IPS DF 19.7 (cell line): ENCODE measurements around the gene CYBRD1.
"Not testable (repeated sequence)": the region's sequence is repeated elsewhere in the genome, so short reads cannot be mapped to it uniquely, and the experiment has no call there.

ENCODE experiments used
- DNase-seq: peaks from one replicate; pipeline ENCODE4 v3.0.0-alpha.2; 2013; ENCODE audit warnings: low read depth, low spot score

Gene CYBRD1

GRCh38 chr2:171515672-171516298, 6.5 kb upstream of the CYBRD1 start:
- DNase-seq, result no peak

- no peak for DNase-seq
These were observed 5.5 kb upstream of the CYBRD1 start for GRCh38 chr2:171516793-171517192.

DNA sequence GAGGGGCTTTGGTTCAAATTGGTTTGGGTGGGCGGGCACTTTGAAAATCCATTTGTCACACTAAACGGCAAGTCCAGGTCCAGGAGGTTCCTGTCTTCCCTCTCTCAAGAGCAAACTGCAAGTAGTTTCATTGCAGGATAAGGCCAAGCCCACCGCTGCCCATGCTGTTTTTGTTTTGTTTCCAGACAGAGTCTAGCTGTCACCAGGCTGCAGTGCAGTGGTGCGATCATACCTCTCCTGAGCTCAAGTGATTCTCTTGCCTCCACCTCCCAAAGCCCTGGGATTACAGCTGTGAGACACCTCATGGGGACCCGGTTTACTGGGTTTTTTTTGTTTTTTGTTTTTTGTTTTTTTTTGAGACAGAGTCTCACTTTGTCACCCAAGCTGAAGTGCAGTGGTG, 1.8 kb upstream of the CYBRD1 start:
- no peak for DNase-seq

- no peak for DNase-seq
These were observed 768 bp upstream of the CYBRD1 start for GRCh38 chr2:171521361-171522051.

GRCh38 chr2:171522788-171523087, 464 bp downstream of the CYBRD1 start:
- no peak for DNase-seq

DNA sequence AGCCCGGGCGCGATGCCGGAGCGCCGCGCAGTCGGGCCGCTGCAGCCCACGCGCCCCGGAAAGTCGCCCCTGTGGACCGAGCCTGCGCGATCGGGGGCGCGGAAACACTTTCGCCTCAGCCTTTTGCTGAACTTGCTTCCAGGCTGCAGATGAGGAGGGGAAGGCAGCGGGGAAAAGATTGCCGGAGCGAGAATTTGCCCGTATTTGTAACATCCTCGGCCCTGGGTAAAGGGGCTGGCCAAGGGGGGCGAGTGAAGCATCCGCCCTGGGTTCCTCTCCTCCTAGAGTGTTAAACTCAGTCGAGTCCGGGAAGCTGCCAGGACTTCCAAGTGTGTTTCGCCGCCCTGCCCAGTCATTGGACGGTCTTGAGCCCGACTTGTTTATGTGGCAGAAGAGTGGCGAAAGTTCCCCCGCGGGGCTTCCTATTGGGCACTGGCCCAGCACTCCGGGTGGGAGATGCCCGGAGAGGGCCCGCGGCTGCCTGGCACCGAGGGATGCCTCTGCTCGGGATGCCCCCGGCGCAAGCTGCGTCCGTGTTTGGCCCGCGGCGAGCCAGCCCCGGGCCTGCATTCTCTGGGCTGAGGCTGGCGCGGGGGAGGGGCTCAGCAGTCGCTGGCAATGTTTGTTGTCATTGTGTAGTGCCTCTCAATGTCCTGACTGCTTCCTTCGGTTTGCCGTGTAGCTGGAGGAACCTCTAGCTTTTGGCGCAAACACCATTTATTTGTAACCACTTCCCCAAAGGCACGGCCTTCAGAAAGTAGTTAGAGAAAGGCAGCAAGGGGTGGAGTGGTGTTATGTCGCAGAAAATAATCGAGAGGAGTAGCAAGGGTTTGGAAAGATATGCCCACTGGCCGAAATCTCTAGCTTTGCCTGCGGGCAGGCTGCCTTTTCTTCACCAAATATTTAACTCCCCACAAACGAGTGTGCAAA, 1.1 kb downstream of the CYBRD1 start:
- peak; percentile 28 for DNase-seq

- DNase-seq, result no peak
These were observed 1.7 kb downstream of the CYBRD1 start for GRCh38 chr2:171524018-171524401.

GRCh38 chr2:171529914-171530313, 7.6 kb downstream of the CYBRD1 start:
- DNase-seq, result no peak

GRCh38 chr2:171530378-171530777, 8.1 kb downstream of the CYBRD1 start:
- no peak for DNase-seq

DNA sequence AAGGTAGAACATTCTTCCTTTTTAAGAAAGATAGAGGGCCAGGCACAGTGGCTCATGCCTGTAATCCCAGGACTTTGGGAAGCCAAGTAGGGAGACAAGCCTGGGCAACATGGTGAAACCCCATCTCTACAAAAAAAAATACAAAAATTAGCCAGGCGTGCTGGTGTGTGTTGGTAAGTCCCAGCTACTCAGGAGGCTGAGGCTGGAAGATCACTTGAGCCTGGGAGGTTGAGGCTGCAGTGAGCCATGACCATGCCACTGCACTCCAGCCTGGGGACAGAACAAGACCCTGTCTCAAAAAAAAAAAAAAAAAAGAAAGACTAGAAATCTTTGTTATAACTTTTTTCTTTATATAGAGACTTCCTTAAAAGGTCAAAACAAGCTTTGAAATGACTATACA, 8.6 kb downstream of the CYBRD1 start:
- DNase-seq, result not testable (repeated sequence)

DNA sequence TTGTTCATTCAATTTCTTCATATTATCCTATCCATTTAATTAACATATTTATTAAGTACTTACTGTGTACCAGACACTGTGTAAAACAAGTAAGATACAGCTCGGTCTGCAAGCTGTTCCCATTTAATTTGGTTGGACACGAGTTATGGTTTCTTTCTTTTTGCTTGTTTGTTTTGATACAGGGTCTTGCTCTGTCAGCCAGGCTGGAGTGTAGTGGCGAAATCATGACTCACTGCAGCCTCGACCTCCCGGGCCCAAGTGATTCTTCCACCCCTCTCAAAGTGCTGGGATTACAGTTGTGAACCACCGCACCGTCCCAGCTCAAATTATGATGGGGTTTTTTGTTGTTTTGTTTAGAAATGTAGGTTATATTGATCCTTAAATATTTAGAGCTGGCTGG, 9.0 kb downstream of the CYBRD1 start:
- no peak for DNase-seq

DNA sequence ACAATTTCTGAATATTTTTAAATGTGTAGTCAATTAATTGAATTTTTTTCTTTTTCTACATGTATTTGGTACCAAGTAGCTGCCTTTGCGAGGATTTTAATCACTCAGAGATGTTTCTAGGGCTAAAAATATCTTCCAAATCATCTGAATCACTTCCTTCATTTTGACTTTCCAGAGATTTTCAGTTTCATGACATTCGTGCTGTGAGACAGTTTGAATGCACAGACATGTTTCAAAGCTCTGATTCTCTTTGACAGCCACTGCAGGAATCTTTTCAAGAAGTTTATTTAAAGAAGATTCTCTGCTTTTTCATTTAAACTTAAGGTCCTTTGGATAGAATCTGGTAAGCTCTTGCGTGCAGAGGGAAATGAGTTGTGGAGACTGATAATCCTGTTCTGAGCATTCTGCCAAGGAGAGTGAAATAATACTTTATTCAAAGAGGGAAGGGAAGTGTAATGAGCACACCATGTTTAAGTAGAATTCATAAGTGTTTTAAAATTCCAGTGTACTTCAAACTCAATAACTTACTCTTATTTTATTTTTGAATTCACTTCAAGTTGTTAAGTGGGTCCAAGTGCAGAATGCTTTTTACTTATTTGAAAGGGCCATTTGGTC, 9.7 kb downstream of the CYBRD1 start:
- DNase-seq, result no peak

DNA sequence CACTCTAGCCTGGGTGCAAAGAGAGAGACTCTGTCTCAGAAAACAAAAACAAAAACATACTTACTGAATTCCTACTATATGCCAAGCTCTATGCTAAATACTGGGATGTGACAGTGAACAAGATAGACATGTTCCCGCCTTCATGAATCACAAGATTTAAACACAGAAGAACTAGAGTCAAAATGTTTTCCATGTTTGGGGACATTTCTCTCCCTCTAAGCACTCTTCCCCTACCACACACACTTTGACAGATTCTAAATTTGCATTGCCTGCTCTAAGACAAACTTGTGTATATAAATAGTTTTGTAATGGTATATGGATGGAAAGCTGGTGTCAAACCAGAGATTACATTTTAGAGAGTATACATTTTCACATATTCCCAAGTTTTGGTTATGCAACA, 11.1 kb downstream of the CYBRD1 start:
- no peak for DNase-seq

DNA sequence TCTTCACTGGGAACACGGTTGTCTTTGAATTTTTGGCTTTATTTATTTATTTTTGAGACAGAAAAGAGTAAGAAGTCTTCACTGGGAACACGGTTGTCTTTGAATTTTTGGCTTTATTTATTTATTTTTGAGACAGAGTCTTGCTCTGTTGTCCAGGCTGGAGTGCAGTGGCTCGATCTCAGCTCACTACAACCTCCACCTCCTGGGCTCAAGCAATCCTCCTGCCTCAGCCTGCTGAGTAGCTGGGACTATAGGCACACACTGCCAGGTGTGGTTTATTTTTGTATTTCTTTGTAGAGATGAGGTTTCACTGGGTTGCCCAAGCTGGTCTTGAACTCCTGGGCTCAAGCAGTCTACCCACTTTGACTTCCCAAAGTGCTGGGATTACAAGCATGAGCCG, 13.3 kb downstream of the CYBRD1 start:
- DNase-seq, result not testable (repeated sequence)

GRCh38 chr2:171540437-171540836, 18.2 kb downstream of the CYBRD1 start:
- DNase-seq, result no peak

- DNase-seq, result peak; percentile 40
These were observed 19.1 kb downstream of the CYBRD1 start for GRCh38 chr2:171541202-171541887.

GRCh38 chr2:171545086-171545485, 22.8 kb downstream of the CYBRD1 start:
- no peak for DNase-seq

- no peak for DNase-seq
These were observed 25.0 kb downstream of the CYBRD1 start for GRCh38 chr2:171547256-171547655.

GRCh38 chr2:171547720-171548119, 25.4 kb downstream of the CYBRD1 start:
- no peak for DNase-seq

- DNase-seq, result no peak
These were observed 28.3 kb downstream of the CYBRD1 start for GRCh38 chr2:171550613-171551012.

DNA sequence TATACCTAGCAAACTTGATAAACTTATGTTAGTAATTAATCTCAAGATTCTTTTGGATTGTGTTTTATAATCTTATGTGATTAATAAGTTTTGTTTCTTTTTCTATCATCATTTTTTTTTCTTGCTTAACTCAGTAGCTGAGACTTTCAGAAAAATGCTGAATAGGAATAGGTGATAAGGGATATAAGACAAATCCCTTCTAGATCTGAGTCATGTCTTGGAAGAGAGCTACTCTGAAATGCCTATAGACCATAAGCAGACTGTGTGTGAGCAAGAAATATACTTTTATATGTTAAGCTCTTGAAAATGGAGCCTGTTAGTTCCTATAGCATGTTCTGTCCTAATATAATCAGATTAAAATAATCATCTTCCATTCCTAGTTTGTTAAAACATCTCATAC, 29.6 kb downstream of the CYBRD1 start:
- no peak for DNase-seq

DNA sequence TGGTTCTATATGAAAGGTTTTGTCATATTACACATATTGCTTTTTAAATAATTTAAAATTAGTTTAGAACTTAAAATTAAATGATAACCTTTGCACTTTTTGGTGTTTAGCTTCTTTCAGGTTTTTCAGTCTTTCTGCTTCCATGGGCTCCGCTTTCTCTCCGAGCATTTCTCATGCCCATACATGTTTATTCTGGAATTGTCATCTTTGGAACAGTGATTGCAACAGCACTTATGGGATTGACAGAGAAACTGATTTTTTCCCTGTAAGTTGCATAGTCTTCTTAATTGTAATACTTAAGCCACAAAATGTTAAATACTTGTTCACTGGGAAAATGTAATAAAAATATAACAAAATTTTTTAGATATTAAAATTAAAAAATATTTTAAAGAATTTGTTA, 31.0 kb downstream of the CYBRD1 start:
- no peak for DNase-seq
